ENCODE measurements around the gene PRM1. TPM values are rescaled to one million over a fixed set of nuclear protein-coding genes. Genes with fewer than 3 reads are reported as not detected.

The PRM1 gene
- total RNA-seq, 1 donor, result not detected

GRCh38 chr16:11321662-11322061 lies 40.5 kb upstream of the PRM1 start:
- no peak for DNase-seq (ENCODE audit: low read depth)
- H3K4me3 ChIP-seq (ENCODE audit: low read depth, low read length), result no peak overlapping the region
- no peak for TF ChIP-seq CTCF (IDR thresholded peaks at IDR 0.05; ENCODE audit: insufficient read depth, low read length)

GRCh38 chr16:11320170-11320569 lies 39.0 kb upstream of the PRM1 start:
- H3K4me3 ChIP-seq (ENCODE audit: low read depth, low read length), result no peak overlapping the region
- no peak for TF ChIP-seq CTCF (IDR thresholded peaks at IDR 0.05; ENCODE audit: insufficient read depth, low read length)
- DNase-seq (ENCODE audit: low read depth), result no peak

GRCh38 chr16:11319529-11320146 lies 38.5 kb upstream of the PRM1 start:
- no peak overlapping the region for H3K4me3 ChIP-seq (ENCODE audit: low read depth, low read length)
- TF ChIP-seq CTCF (IDR thresholded peaks at IDR 0.05; ENCODE audit: insufficient read depth, low read length), result no peak
- DNase-seq (ENCODE audit: low read depth), result no peak

- DNase-seq (ENCODE audit: low read depth), result no peak
- TF ChIP-seq CTCF (IDR thresholded peaks at IDR 0.05; ENCODE audit: insufficient read depth, low read length), result no peak
- no peak overlapping the region for H3K4me3 ChIP-seq (ENCODE audit: low read depth, low read length)
Observed at GRCh38 chr16:11318817-11319216, 37.7 kb upstream of the PRM1 start.

GRCh38 chr16:11316331-11317015 lies 35.3 kb upstream of the PRM1 start:
- H3K4me3 ChIP-seq (ENCODE audit: low read depth, low read length), result no peak overlapping the region
- no peak for DNase-seq (ENCODE audit: low read depth)
- no peak for TF ChIP-seq CTCF (IDR thresholded peaks at IDR 0.05; ENCODE audit: insufficient read depth, low read length)

GRCh38 chr16:11315510-11315909 lies 34.4 kb upstream of the PRM1 start:
- no peak for TF ChIP-seq CTCF (IDR thresholded peaks at IDR 0.05; ENCODE audit: insufficient read depth, low read length)
- H3K4me3 ChIP-seq (ENCODE audit: low read depth, low read length), result no peak overlapping the region
- no peak for DNase-seq (ENCODE audit: low read depth)

Measured in fibroblast of the aortic adventitia (primary cell).